Neural cell (in vitro differentiated cells): ENCODE data around the gene ZSWIM5.

Source experiments
- CTCF ChIP-seq: fragments of 450-650 bp; IDR thresholded peaks from 2 replicates; pipeline ENCODE4 v1.5.1; 2014; ENCODE audit warnings: antibody characterized with exemption, mild to moderate bottlenecking, moderate library complexity; ENCODE audit not compliant: poor library complexity, severe bottlenecking
- EP300 ChIP-seq: fragments of 450-650 bp; conservative IDR thresholded peaks from 2 replicates; pipeline ENCODE4 v1.6.1; 2014; ENCODE audit warnings: antibody characterized with exemption, mild to moderate bottlenecking, moderate library complexity; ENCODE audit not compliant: poor library complexity, severe bottlenecking
- EZH2 ChIP-seq: fragments of 200-600, 300-800 bp; shearing (Covaris generic), sonication (generic); IDR thresholded peaks from 2 replicates; pipeline ENCODE4 v1.6.1; 2014; ENCODE audit warnings: antibody characterized with exemption, low read length, borderline replicate concordance, mild to moderate bottlenecking; ENCODE audit not compliant: insufficient read depth, poor library complexity, severe bottlenecking
- POLR2AphosphoS5 ChIP-seq: IDR thresholded peaks from 2 replicates; pipeline ENCODE4 v1.6.1; 2012
- REST ChIP-seq: IDR thresholded peaks from 2 replicates; pipeline ENCODE4 v1.6.1; 2012; ENCODE audit warnings: borderline replicate concordance
- TAF1 ChIP-seq: IDR thresholded peaks from 2 replicates; pipeline ENCODE4 v1.6.1; 2012; ENCODE audit warnings: low read depth

DNA sequence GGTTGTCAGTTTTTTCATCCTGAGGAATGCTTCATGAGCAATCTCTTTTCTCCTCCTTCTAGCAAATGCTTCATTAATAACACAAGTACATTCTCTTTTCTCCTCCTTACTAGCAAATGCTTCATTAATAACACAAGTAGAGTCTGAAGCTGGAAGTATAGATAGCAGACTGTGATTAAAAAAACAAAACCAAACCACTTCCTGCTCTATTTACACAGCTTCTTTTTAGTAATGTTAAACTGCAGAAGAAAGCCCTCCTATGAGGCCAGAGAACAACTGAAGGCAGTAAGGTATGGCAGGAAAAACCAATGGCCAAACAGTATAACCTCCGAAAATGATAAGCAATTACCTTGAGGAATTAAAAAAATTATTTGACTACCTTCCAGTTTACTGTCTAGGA lies 90.1 kb downstream of the ZSWIM5 start:
- TF ChIP-seq EZH2 (no peak), REST (no peak), CTCF (no peak), TAF1 (no peak), POLR2AphosphoS5 (no peak), EP300 (no peak)
